ENCODE measurements around the gene BEND5.

GRCh38 chr1:48718116-48718630 lies 58.5 kb downstream of the BEND5 start:
- TF ChIP-seq GATA2 (IDR thresholded peaks at IDR 0.05; ENCODE audit: low read depth, low read length) (no peak), GATA3 (IDR thresholded peaks at IDR 0.05; ENCODE audit: low read depth, low read length) (no peak)
